Measurements from ENCODE around the gene ACAD10. TPM values are rescaled to one million over a fixed set of nuclear protein-coding genes. Genes with fewer than 3 reads are reported as not detected.

Gene ACAD10
- total RNA-seq, 1 donor from 2014 or later: 24.0 TPM

DNA sequence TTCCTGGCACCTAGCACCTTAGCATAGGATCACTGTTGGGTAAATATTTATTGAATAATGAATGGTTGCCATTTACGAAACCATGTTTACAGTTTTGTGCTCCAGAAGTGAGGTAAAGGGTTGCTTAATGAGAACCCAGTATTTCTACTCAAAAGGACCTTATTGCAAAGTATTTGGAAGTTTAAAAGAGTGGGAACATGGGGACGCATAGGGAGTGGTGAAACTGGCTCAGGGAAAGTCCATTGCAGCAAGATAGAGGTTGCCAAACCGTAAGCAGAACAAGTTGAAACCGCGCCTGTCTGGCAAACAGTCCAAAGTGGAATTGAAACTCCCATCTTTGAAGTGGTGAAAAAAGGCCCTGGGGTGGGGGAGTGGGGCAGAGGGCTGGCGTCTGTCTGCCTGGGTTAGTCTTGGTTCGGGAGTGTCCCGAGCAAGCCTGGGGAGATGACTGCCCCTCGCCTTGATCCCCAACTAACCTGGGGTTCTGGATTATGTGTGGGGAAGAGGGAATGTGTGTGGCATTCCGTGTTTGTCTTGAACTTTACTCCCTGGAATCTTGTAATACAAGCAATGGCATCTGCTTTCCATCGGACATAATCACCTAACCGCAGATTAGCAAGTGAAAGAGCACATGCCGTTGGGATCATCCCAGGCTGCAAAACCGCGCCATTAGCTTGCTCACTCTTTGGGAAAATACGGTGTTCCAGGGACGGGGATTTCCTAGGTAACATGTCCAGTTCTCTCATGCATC, 88.1 kb downstream of the ACAD10 start:
- Histone ChIP-seq H3K4me3 (peak overlapping the region; percentile 32), H3K9me3 (no peaks in the 10 kb centered on the region), H3K27me3 (ENCODE audit: low read depth) (no peaks in the 10 kb centered on the region), H3K27ac (peak overlapping the region; percentile 95), H3K36me3 (peaks cover 7% of the 10 kb centered on the region), H3K4me1 (peaks cover 99% of the 10 kb centered on the region)
- ATAC-seq: peak; percentile 68 to 76
- TF ChIP-seq, protein P1, sequence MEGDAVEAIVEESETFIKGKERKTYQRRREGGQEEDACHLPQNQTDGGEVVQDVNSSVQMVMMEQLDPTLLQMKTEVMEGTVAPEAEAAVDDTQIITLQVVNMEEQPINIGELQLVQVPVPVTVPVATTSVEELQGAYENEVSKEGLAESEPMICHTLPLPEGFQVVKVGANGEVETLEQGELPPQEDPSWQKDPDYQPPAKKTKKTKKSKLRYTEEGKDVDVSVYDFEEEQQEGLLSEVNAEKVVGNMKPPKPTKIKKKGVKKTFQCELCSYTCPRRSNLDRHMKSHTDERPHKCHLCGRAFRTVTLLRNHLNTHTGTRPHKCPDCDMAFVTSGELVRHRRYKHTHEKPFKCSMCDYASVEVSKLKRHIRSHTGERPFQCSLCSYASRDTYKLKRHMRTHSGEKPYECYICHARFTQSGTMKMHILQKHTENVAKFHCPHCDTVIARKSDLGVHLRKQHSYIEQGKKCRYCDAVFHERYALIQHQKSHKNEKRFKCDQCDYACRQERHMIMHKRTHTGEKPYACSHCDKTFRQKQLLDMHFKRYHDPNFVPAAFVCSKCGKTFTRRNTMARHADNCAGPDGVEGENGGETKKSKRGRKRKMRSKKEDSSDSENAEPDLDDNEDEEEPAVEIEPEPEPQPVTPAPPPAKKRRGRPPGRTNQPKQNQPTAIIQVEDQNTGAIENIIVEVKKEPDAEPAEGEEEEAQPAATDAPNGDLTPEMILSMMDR (IDR thresholded peaks at IDR 0.05): no peak
- intact Hi-C loops (cut with DNase I): no loop called here
- DNase-seq: peak; percentile 81

DNA sequence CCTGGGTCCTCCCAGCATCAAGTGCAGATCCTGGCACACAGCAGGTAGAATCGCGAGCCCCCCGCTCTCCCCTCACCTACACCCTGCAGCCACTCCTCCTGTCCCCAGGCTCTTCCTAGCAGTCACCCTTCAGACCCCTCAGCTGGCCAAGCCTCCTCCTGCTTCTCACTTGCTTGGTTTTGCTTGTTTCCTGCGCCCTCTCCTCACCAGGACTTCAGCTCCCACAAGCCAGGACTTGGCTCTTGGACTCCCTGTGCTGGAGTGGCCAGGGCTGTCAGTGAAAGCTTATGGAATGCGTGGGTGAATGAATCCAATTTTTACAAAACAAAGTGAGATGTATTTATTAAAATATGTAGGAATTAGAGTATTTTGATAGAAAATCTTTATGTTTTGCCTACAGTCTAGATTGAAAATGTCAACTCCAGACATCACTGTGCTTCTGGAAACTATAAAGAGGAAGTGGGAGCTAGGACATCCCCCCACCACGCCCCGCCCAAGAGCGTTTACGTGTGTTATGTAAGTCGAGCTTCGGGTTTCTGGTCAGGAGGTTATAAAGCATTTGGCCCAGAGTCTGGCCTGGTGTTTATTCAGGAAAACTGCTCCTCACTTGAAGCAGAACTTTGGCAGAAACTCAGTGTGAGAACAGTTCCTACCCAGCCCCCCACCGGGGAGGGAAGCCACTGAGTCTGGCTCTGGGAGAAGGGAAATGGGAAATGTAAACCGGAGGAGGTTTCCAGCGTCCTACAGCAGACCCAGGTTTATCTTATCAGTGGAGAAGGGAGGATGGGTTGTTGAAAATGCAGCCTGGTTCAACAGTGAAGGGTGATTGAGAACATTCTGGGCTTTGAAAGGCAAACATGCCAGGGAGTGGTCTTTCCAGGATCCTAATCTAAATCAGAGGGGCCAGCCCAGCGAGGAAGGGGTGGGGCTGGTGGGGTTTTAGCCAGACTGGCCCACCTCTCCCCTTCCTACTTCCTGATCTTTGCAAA, 89.6 kb downstream of the ACAD10 start:
- intact Hi-C loops (cut with DNase I): no loop called here
- DNase-seq: peak; percentile 94
- no peaks in the 10 kb centered on the region for H3K27me3 ChIP-seq (ENCODE audit: low read depth)
- peak overlapping the region; percentile 32 for H3K4me3 ChIP-seq
- H3K36me3 ChIP-seq: peaks cover 8% of the 10 kb centered on the region
- peaks cover 99% of the 10 kb centered on the region for H3K4me1 ChIP-seq
- peak; percentile 78 to 84 for ATAC-seq
- peak overlapping the region; percentile 95 for H3K27ac ChIP-seq
- TF ChIP-seq, protein P1 (IDR thresholded peaks at IDR 0.05): no peak
- H3K9me3 ChIP-seq: no peaks in the 10 kb centered on the region

DNA sequence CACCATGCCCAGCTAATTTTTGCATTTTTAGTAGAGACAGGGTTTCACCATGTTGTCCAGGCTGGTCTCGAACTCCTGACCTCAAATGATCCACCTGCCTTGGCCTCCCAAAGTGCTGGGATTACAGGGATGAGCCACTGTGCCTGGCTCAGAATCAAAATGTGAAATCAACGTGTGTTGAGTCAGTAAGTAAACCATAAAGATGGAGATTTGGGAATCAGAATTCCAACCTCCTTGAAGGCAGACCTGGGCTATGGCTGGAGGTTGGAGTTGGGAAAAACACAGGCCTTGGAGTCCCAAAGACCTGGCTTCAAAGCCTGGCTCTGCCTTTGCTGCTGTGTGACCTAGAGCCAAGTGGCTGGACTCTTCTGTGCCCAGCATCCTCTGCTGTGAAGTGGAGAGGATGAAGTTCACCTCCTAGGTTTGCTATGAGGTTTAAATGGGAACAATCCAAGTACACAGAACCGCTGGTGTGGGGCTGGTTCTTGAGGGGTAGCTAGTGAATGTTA, 91.0 kb downstream of the ACAD10 start:
- H3K9me3 ChIP-seq: no peaks in the 10 kb centered on the region
- intact Hi-C loops (cut with DNase I): no loop called here
- DNase-seq (no peak), ATAC-seq (no peak)
- TF ChIP-seq, protein P1 (IDR thresholded peaks at IDR 0.05): no peak
- H3K27ac ChIP-seq: peak overlapping the region; percentile 95
- H3K27me3 ChIP-seq (ENCODE audit: low read depth): no peaks in the 10 kb centered on the region
- peaks cover 87% of the 10 kb centered on the region for H3K4me1 ChIP-seq
- H3K4me3 ChIP-seq: peak overlapping the region; percentile 12
- peaks cover 21% of the 10 kb centered on the region for H3K36me3 ChIP-seq

DNA sequence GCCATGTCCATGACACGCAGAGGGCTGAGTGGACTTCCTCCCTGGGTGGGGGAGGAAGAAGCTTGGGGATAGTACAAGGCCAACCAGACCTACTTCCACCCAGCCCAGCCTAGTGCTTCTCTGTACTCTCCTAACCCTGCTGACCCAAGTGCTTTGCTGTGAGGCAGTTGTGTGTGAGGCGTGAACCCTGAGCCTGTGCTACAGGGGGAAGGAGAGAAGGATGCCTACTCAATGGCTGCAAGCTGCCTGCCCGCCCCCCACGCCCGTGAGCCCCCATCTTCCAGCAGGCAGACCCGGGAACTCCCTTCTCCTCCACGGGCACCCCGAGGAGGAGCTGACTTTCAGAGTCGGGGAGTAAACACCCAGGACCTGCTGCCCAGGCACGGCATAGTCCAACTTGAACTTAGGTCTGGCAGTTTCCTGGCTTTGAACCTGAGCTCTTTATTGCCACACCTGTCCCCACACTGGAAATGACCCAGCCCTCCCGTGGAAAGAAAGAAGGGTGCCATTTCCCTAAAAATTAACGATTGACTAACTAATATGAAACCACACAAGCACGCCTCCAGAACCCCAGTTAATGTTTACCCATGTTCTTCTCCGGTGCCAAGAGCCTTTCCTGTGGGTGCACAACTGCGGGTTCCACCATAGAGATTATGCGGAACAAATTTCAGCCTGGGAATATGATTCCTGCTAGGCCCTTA, 91.6 kb downstream of the ACAD10 start:
- Histone ChIP-seq H3K27me3 (ENCODE audit: low read depth) (no peaks in the 10 kb centered on the region), H3K27ac (peak overlapping the region; percentile 95), H3K4me1 (peaks cover 85% of the 10 kb centered on the region), H3K36me3 (peaks cover 27% of the 10 kb centered on the region), H3K9me3 (no peaks in the 10 kb centered on the region), H3K4me3 (peak overlapping the region; percentile 12)
- TF ChIP-seq, protein P1 (IDR thresholded peaks at IDR 0.05): no peak
- intact Hi-C loops (cut with DNase I): no loop called here
- DNase-seq: peak; percentile 69
- peak; percentile 49 to 55 for ATAC-seq

DNA sequence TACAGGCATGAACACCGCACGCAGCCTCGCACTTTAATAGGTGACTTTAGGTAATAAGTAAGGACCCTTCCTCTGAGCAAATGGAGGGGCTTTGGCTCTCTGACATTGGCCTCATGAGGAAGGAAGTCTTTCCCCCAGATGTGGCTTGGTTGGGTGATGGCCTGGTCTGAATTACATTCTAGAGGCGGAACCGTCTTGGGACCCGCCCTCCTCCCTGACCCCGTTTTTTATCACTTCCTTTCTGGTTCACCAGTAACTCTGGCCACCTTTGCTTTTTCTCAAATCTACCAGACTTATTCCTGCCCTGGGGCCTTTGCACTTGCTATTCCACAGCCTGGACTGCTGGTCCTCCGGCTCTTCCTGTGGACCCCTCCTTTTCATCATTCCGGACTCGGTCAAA, 94.3 kb downstream of the ACAD10 start:
- no peak overlapping the region for H3K4me3 ChIP-seq
- TF ChIP-seq, protein P1 (IDR thresholded peaks at IDR 0.05): no peak
- H3K27ac ChIP-seq: peak overlapping the region; percentile 95
- H3K36me3 ChIP-seq: peaks cover 54% of the 10 kb centered on the region
- DNase-seq (no peak), ATAC-seq (no peak)
- no peaks in the 10 kb centered on the region for H3K9me3 ChIP-seq
- peaks cover 64% of the 10 kb centered on the region for H3K4me1 ChIP-seq
- H3K27me3 ChIP-seq (ENCODE audit: low read depth): no peaks in the 10 kb centered on the region
- intact Hi-C loops (cut with DNase I): no loop called here

Measured in lower lobe of right lung (tissue), 2 donors.